ENCODE results near the gene SEC23IP. TPM values are rescaled to one million over a fixed set of nuclear protein-coding genes. Genes with fewer than 3 reads are reported as not detected.

The SEC23IP gene
- polyA plus RNA-seq, 1 donor (not counting 4 experiments of a cell fraction or from before 2014, with no cell fraction given) = 36.9 TPM

DNA sequence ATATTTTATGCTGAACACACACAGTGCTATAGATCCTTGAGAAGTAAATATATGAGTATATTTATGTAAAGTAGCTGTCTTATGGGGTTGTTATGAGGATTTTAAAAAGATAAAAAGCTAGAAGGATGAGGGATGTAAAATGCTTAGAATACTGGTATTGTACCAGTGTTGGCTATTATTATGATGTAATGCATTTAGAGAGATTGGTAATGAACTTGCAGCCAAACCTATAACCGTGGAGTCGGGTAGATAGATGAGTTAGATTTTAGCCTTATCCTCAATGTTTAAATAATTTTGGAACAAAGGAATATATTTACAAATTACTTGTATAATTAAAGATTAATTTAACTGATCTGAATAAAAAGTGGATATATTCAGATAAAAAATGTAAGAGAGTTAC is 99.3 kb downstream of the SEC23IP start:
- TF ChIP-seq EZH2 (IDR thresholded peaks at IDR 0.05; ENCODE audit: low read length) = no peak
- TF ChIP-seq, protein P1, sequence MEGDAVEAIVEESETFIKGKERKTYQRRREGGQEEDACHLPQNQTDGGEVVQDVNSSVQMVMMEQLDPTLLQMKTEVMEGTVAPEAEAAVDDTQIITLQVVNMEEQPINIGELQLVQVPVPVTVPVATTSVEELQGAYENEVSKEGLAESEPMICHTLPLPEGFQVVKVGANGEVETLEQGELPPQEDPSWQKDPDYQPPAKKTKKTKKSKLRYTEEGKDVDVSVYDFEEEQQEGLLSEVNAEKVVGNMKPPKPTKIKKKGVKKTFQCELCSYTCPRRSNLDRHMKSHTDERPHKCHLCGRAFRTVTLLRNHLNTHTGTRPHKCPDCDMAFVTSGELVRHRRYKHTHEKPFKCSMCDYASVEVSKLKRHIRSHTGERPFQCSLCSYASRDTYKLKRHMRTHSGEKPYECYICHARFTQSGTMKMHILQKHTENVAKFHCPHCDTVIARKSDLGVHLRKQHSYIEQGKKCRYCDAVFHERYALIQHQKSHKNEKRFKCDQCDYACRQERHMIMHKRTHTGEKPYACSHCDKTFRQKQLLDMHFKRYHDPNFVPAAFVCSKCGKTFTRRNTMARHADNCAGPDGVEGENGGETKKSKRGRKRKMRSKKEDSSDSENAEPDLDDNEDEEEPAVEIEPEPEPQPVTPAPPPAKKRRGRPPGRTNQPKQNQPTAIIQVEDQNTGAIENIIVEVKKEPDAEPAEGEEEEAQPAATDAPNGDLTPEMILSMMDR (optimal IDR thresholded peaks at IDR 0.05 in 1 of 3, IDR thresholded peaks at IDR 0.05 in 1 of 3, conservative IDR thresholded peaks at IDR 0.05 in 1 of 3; ENCODE audit: extremely low read depth in 1 of 3, insufficient read depth in 2 of 3, low read length in 3 of 3) = no peak
- H3K4me3 ChIP-seq (ENCODE audit: control insufficient read depth in 2 of 3, extremely low read depth in 1 of 3, insufficient read depth in 2 of 3, low read depth in 1 of 3, low read length in 3 of 3) = no peak overlapping the region
- H3K4me1 ChIP-seq (ENCODE audit: control insufficient read depth, extremely low read depth, insufficient read depth, low read length) = no peaks in the 10 kb centered on the region
- H3K9me3 ChIP-seq (ENCODE audit: control insufficient read depth, low read depth, low read length) = no peaks in the 10 kb centered on the region
- H3K79me2 ChIP-seq (ENCODE audit: control insufficient read depth, insufficient read depth, low read length) = no peaks in the 10 kb centered on the region
- no peaks in the 10 kb centered on the region for H4K20me1 ChIP-seq (ENCODE audit: control insufficient read depth, extremely low read depth, insufficient read depth, low read length)
- no peaks in the 10 kb centered on the region for H3K27me3 ChIP-seq (ENCODE audit: control insufficient read depth, extremely low read depth, insufficient read depth, low read length)
- DNase-seq (ENCODE audit: low read depth, low spot score) (no peak), FAIRE-seq (no peak)
- H3K9me1 ChIP-seq (ENCODE audit: control insufficient read depth, extremely low read depth, insufficient read depth, low read length) = no peaks in the 10 kb centered on the region
- no peak overlapping the region for H3K9ac ChIP-seq (ENCODE audit: control insufficient read depth, extremely low read depth, insufficient read depth, low read length)
- H3K4me2 ChIP-seq (ENCODE audit: control insufficient read depth, extremely low read depth, insufficient read depth, low read depth, low read length) = no peak overlapping the region
- dilution Hi-C loops (cut with MboI; ENCODE audit: extremely low pct_ligation_motif_present, low sequenced_read_pairs) = no loop called here
- no peaks in the 10 kb centered on the region for H3K36me3 ChIP-seq (ENCODE audit: control insufficient read depth in 2 of 2, extremely low read depth in 1 of 2, insufficient read depth in 2 of 2, low read length in 2 of 2)
- H3K27ac ChIP-seq (ENCODE audit: control insufficient read depth, insufficient read depth, low read length) = no peak overlapping the region
- no peak overlapping the region for H2AFZ ChIP-seq (ENCODE audit: control insufficient read depth, low read length)

Small RNA genes lying within 50 kb of the gene (small RNA-seq; reads per million reads assigned to genes)
- gene MIR4682 (ENCODE audit: insufficient read length in 3 of 3, low read depth in 3 of 3, low replicate concordance in 1 of 3) = 0 to 0.33 (median 0) reads per million in 3 experiments

Other genes with a start within 250 kb of the SEC23IP start
- 15.2 to 84.7 TPM (median 26.2 TPM) in 3 replicates for gene BAG3, start 241.3 kb upstream of the SEC23IP start, polyA plus RNA-seq
- 12.1 to 21.1 TPM (median 20.2 TPM) in 3 replicates for gene INPP5F, start 166.7 kb upstream of the SEC23IP start, polyA plus RNA-seq
- 46.6 to 74.4 TPM (median 59.9 TPM) in 3 replicates for gene MCMBP, start 19.9 kb upstream of the SEC23IP start, polyA plus RNA-seq

All from keratinocyte (primary cell).